KOPT-K1 (cell line): ENCODE data around the gene SPNS2.
A peak's percentile ranks its signal among the peaks of the same experiment; 100 is the strongest.
"Not testable (repeated sequence)": the region's sequence is repeated elsewhere in the genome, so short reads cannot be mapped to it uniquely, and the experiment has no call there.

Source experiments
- H3K27ac ChIP-seq: fragments of 200-600 bp; sonication (generic); 2 replicates; pipeline ENCODE4 v1.5.1; 2016; ENCODE audit warnings: antibody characterized with exemption, mild to moderate bottlenecking, low read depth, low read length; ENCODE audit not compliant: poor library complexity, severe bottlenecking
- H3K36me3 ChIP-seq: fragments of 200-600 bp; sonication (generic); 2 replicates; pipeline ENCODE4 v1.5.1; 2017; ENCODE audit warnings: antibody characterized with exemption, mild to moderate bottlenecking, low read length, moderate library complexity; ENCODE audit not compliant: insufficient read depth
- H3K9me3 ChIP-seq: fragments of 200-600 bp; sonication (generic); 2 replicates; pipeline ENCODE4 v1.5.1; 2017; ENCODE audit warnings: antibody characterized with exemption, low read length, mild to moderate bottlenecking; ENCODE audit not compliant: insufficient read depth, poor library complexity, severe bottlenecking

SPNS2 gene

GRCh38 chr17:4562015-4562969, 63.6 kb downstream of the SPNS2 start:
- H3K27ac ChIP-seq = peak overlapping the region; percentile 29
- H3K9me3 ChIP-seq = no peaks in the 10 kb centered on the region
- no peaks in the 10 kb centered on the region for H3K36me3 ChIP-seq

GRCh38 chr17:4565209-4566141, 66.8 kb downstream of the SPNS2 start:
- Histone ChIP-seq H3K27ac (peak overlapping the region; percentile 10), H3K9me3 (no peaks in the 10 kb centered on the region), H3K36me3 (no peaks in the 10 kb centered on the region)

- Histone ChIP-seq H3K36me3 (no peaks in the 10 kb centered on the region), H3K9me3 (no peaks in the 10 kb centered on the region), H3K27ac (no peak overlapping the region)
These were observed 68.1 kb downstream of the SPNS2 start for GRCh38 chr17:4566785-4567184.

GRCh38 chr17:4569591-4569990, 70.9 kb downstream of the SPNS2 start:
- Histone ChIP-seq H3K9me3 (no peaks in the 10 kb centered on the region), H3K36me3 (no peaks in the 10 kb centered on the region), H3K27ac (no peak overlapping the region)

- Histone ChIP-seq H3K27ac (no peak overlapping the region), H3K36me3 (no peaks in the 10 kb centered on the region), H3K9me3 (no peaks in the 10 kb centered on the region)
These were observed 73.5 kb downstream of the SPNS2 start for GRCh38 chr17:4572131-4572530.

GRCh38 chr17:4573115-4573514, 74.4 kb downstream of the SPNS2 start:
- Histone ChIP-seq H3K9me3 (no peaks in the 10 kb centered on the region), H3K27ac (no peak overlapping the region), H3K36me3 (no peaks in the 10 kb centered on the region)

- Histone ChIP-seq H3K9me3 (no peaks in the 10 kb centered on the region), H3K27ac (no peak overlapping the region), H3K36me3 (no peaks in the 10 kb centered on the region)
These were observed 75.0 kb downstream of the SPNS2 start for GRCh38 chr17:4573669-4574068.

- Histone ChIP-seq H3K36me3 (no peaks in the 10 kb centered on the region), H3K27ac (no peak overlapping the region), H3K9me3 (no peaks in the 10 kb centered on the region)
These were observed 75.9 kb downstream of the SPNS2 start for GRCh38 chr17:4574448-4575045.

- no peaks in the 10 kb centered on the region for H3K9me3 ChIP-seq
- no peak overlapping the region for H3K27ac ChIP-seq
- no peaks in the 10 kb centered on the region for H3K36me3 ChIP-seq
These were observed 77.5 kb downstream of the SPNS2 start for GRCh38 chr17:4576161-4576558.

GRCh38 chr17:4576729-4577322, 78.1 kb downstream of the SPNS2 start:
- Histone ChIP-seq H3K27ac (no peak overlapping the region), H3K36me3 (no peaks in the 10 kb centered on the region), H3K9me3 (no peaks in the 10 kb centered on the region)

- Histone ChIP-seq H3K9me3 (no peaks in the 10 kb centered on the region), H3K36me3 (no peaks in the 10 kb centered on the region), H3K27ac (no peak overlapping the region)
These were observed 78.8 kb downstream of the SPNS2 start for GRCh38 chr17:4577386-4577993.

- H3K27ac ChIP-seq, H3K36me3 ChIP-seq, H3K9me3 ChIP-seq: not testable (repeated sequence)
These were observed 79.7 kb downstream of the SPNS2 start for GRCh38 chr17:4578349-4578748.

GRCh38 chr17:4579678-4580077, 81.0 kb downstream of the SPNS2 start:
- Histone ChIP-seq H3K9me3 (no peaks in the 10 kb centered on the region), H3K27ac (no peak overlapping the region), H3K36me3 (no peaks in the 10 kb centered on the region)

- Histone ChIP-seq H3K27ac (no peak overlapping the region), H3K36me3 (no peaks in the 10 kb centered on the region), H3K9me3 (no peaks in the 10 kb centered on the region)
These were observed 81.6 kb downstream of the SPNS2 start for GRCh38 chr17:4580291-4580690.
